ENCODE data around the gene SDC3. TPM values are rescaled to one million over a fixed set of nuclear protein-coding genes. Genes with fewer than 3 reads are reported as not detected.

SDC3 gene
- total RNA-seq, 2 experiments from 2014 or later, result not detected

DNA sequence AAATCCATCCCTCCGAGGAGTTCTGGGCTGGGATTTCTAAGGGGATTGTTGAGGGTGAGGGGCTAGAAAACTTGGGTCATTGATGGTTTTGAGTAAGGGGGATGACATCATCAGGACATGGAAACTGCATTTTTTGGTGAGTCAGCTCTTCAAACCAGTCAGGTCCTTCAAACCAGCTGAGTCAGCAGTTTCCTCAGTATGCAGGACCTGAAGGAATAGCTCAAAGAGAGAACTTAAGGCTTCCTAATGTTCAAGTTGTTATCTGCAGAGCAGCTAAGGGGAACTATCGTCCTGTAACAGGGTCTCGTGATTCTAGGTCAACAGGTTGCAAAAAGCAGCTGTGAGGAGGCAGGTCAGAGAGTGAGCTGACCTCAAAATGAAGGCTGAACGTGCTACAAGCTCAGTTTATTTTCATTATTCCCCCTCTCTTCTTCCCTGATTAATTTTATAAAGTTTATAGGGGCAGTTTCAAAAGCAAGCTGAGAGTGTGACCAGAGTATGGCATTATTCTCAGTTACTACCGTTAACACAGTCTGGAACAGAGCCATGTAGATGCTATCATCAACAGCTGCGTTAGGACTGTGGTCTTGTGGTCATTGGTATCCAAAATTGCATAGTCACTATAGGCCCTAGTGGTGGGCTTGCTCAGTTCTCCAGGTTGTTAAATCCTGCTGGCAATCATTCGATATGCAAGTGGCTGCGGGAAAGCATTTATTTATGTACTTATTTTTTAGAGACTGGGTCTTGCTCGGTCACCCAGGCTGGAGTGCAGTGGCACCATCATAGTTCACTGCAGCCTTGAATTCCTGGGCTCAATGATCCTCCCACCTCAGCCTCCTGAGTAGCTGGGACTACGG lies 10.7 kb upstream of the SDC3 start:
- no peak for DNase-seq
- no peaks in the 10 kb centered on the region for H3K36me3 Mint-ChIP-seq (ENCODE audit: low read depth)
- POLR2A ChIA-PET, result interaction anchor here (0.6 kb wide), 1 partner anchor 117 kb away, joined by 3 read pairs; no protein-coding TSS in a partner anchor
- H3K27me3 Mint-ChIP-seq, result peaks cover 6% of the 10 kb centered on the region
- H3K27ac Mint-ChIP-seq, result no peak overlapping the region
- peaks cover 5% of the 10 kb centered on the region for H3K4me1 Mint-ChIP-seq
- no peaks in the 10 kb centered on the region for H3K9me3 Mint-ChIP-seq
- no peak overlapping the region for H3K4me3 Mint-ChIP-seq
- CTCF ChIA-PET, result interaction anchor here (0.7 to 3.0 kb wide), 5 partner anchors 8 to 140 kb away, joined by 3 to 11 read pairs (median 6); no protein-coding TSS in a partner anchor

DNA sequence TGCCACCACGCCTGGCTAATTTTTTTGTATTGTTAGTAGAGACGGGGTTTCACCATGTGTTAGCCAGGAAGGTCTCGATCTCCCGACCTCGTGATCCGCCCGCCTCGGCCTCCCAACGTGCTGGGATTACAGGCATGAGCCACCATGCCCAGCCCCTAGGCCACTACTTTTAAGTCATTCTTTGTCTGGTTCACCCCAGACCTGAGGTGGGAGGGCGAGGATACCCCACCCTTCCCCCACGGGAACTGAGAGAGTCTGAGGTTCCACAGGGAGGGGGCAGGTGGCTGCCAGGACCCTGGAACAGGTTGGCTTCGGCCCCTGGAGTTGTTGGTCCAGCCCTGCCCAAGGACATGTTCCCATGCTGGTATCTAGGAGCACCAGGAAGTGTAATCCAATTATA lies 7.7 kb upstream of the SDC3 start:
- peaks cover 3% of the 10 kb centered on the region for H3K27me3 Mint-ChIP-seq
- no peaks in the 10 kb centered on the region for H3K36me3 Mint-ChIP-seq (ENCODE audit: low read depth)
- peaks cover 12% of the 10 kb centered on the region for H3K4me1 Mint-ChIP-seq
- DNase-seq, result no peak
- no peak overlapping the region for H3K27ac Mint-ChIP-seq
- H3K4me3 Mint-ChIP-seq, result no peak overlapping the region
- ChIA-PET POLR2A (no interaction called here), CTCF (interaction anchor here (9.6 kb wide), 1 partner anchor 115 kb away, joined by 110 read pairs; no protein-coding TSS in a partner anchor)
- no peaks in the 10 kb centered on the region for H3K9me3 Mint-ChIP-seq

DNA sequence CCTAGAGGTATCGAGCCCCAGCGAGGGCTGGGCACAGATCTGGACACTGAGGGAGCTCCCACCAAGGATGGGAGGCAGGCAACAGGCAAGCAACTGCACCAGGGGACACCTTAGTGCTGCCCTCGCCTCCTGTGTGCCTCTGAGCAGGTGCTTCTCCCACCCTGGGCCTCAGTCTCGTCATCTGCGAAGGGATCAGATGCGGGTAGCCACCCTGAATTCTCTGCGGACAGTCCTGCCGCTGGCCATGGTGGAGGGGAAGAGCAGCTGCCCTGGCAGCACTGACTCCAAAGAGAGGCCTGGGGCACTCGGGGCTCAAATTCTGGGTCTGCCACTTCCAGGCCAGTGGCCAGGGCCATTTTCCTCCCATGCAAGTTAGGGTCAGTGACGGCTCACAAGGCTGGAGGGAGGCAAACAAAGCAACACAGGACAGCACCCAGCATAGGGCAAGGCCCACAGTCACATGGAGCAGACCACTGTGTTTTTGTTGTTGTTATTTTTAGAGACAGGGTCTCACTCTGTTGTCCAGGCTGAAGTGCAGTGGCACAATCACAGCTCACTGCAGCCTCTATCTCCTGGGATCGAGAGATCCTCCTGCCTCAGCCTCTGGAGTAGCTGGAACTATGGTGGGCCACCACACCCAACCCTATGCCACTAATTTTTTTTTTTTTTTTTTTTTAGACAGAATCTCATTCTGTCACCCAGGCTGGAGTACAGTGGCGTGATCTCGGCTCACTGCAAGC lies 7.1 kb upstream of the SDC3 start:
- no peak for DNase-seq
- Mint-ChIP-seq H3K36me3 (ENCODE audit: low read depth) (no peaks in the 10 kb centered on the region), H3K27me3 (peaks cover 8% of the 10 kb centered on the region), H3K4me3 (no peak overlapping the region), H3K4me1 (peaks cover 12% of the 10 kb centered on the region), H3K9me3 (no peaks in the 10 kb centered on the region), H3K27ac (no peak overlapping the region)
- CTCF ChIA-PET, result interaction anchor here (1.5 to 9.6 kb wide), 3 partner anchors 114 to 136 kb away, joined by 4 to 110 read pairs (median 21); no protein-coding TSS in a partner anchor
- POLR2A ChIA-PET, result no interaction called here

DNA sequence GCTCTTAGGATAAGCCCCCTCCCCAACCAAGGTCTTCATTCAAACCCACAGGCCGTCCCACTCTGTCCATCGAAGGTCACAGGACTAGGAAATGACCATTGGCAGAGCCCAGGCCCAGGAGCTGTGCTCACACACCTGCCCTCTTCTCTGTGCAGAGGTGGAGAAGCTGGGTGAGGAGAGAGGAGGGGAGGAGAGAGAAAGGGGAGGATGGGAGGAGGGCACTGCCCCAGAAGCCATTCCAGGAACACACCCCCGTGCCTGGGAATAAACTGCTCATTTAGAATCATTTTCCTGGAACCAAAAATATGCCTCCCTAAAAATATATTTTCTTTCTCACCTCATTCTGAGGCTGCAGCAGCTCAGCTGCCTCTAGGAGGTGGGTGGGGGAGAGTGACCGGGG lies 6.4 kb upstream of the SDC3 start:
- no peak overlapping the region for H3K4me3 Mint-ChIP-seq
- H3K27ac Mint-ChIP-seq, result no peak overlapping the region
- no peaks in the 10 kb centered on the region for H3K36me3 Mint-ChIP-seq (ENCODE audit: low read depth)
- POLR2A ChIA-PET, result no interaction called here
- no peaks in the 10 kb centered on the region for H3K9me3 Mint-ChIP-seq
- CTCF ChIA-PET, result interaction anchor here (1.2 to 9.6 kb wide), 4 partner anchors 11 to 135 kb away, joined by 3 to 110 read pairs (median 12); no protein-coding TSS in a partner anchor
- DNase-seq, result no peak
- peaks cover 12% of the 10 kb centered on the region for H3K4me1 Mint-ChIP-seq
- peaks cover 15% of the 10 kb centered on the region for H3K27me3 Mint-ChIP-seq

DNA sequence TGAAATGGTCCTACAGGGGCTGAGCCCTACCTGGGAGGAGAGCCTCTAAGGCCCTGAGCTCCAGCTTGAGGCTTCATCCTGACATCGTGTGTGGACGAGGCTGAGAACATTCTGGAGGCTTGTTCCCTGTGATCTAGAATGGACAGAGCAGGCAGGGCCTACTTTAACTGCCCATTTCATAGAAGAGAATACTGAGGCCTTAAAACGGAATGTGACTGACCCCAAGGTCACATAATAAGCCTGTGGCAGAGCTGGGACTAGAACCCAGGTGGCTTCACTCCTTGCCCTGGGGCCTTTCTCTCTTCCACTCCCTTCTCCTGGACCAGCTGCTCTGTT lies 6.0 kb upstream of the SDC3 start:
- Mint-ChIP-seq H3K36me3 (ENCODE audit: low read depth) (no peaks in the 10 kb centered on the region), H3K4me1 (peaks cover 14% of the 10 kb centered on the region), H3K27me3 (peaks cover 16% of the 10 kb centered on the region), H3K9me3 (no peaks in the 10 kb centered on the region), H3K27ac (no peak overlapping the region), H3K4me3 (no peak overlapping the region)
- ChIA-PET POLR2A (no interaction called here), CTCF (interaction anchor here (1.1 to 9.6 kb wide), 5 partner anchors 8 to 135 kb away, joined by 3 to 110 read pairs (median 4); no protein-coding TSS in a partner anchor)
- no peak for DNase-seq

DNA sequence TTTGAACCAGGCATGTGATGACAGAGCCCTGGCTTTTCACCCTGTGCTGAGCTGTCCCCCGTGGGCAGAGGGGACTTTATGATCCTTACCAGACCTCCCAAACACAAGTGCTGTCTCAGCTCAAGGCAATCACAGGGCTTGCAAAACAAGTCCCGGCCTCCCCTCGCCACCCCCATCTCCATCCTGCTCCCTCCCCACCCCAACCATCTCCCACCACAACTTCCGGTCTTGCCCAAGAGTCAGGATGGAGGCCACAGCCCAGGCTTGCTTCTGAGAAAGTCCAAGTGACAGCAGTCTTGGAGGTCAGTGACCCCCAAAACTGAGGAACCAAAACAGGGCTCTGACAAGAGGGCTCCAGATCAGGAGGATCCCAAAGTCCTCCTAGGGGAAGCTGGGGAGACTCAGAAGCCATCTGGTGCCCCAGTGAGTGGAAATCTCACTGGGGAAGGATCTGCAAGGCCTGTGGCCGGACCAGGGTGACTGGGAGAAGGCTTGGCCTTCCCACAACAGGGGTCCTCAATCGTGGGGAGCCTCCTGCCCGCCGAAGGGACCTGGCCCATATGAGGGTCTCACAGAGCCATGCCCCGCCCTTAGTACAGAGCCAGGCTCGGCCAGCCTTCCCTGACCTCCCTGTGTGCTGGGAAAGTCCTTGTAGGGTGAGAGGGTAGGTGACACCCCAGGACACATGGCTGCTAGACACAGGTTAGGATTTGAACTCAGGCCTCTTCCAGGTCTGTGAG lies 4.5 kb upstream of the SDC3 start:
- Mint-ChIP-seq H3K4me1 (peaks cover 13% of the 10 kb centered on the region), H3K27ac (no peak overlapping the region), H3K9me3 (no peaks in the 10 kb centered on the region), H3K36me3 (ENCODE audit: low read depth) (no peaks in the 10 kb centered on the region), H3K27me3 (peaks cover 23% of the 10 kb centered on the region), H3K4me3 (no peak overlapping the region)
- ChIA-PET CTCF (interaction anchor here (0.8 to 9.6 kb wide), 7 partner anchors 16 to 194 kb away, joined by 3 to 110 read pairs (median 6); no protein-coding TSS in a partner anchor), POLR2A (interaction anchor here (1.3 kb wide), 1 partner anchor 111 kb away, joined by 4 read pairs; no protein-coding TSS in a partner anchor)
- DNase-seq, result no peak

DNA sequence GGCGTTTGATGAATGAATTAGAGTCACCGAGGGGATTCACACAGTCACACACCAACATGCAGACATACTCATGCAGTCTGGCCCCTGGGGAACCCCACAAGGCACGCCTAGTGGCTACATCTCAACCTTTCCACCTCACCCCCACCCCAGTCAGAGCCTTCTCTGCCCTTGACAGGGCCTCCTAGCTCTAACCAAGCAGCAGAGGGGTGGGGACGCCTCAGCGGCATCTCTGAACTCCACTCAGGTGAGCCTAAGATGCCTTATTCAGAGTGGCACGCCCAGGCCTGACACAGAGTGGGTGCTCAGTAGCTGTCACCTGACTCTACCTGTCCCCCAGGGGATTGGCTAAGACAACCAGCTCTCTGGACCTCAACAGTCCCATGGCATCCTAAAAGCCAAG lies 3.7 kb upstream of the SDC3 start:
- H3K27me3 Mint-ChIP-seq, result peaks cover 29% of the 10 kb centered on the region
- no peaks in the 10 kb centered on the region for H3K36me3 Mint-ChIP-seq (ENCODE audit: low read depth)
- no peak overlapping the region for H3K4me3 Mint-ChIP-seq
- H3K4me1 Mint-ChIP-seq, result peaks cover 19% of the 10 kb centered on the region
- no peak overlapping the region for H3K27ac Mint-ChIP-seq
- no peaks in the 10 kb centered on the region for H3K9me3 Mint-ChIP-seq
- CTCF ChIA-PET, result interaction anchor here (0.6 to 9.6 kb wide), 6 partner anchors 17 to 193 kb away, joined by 3 to 110 read pairs (median 14); no protein-coding TSS in a partner anchor
- POLR2A ChIA-PET, result interaction anchor here (1.3 kb wide), 1 partner anchor 110 kb away, joined by 4 read pairs; no protein-coding TSS in a partner anchor
- DNase-seq, result no peak

DNA sequence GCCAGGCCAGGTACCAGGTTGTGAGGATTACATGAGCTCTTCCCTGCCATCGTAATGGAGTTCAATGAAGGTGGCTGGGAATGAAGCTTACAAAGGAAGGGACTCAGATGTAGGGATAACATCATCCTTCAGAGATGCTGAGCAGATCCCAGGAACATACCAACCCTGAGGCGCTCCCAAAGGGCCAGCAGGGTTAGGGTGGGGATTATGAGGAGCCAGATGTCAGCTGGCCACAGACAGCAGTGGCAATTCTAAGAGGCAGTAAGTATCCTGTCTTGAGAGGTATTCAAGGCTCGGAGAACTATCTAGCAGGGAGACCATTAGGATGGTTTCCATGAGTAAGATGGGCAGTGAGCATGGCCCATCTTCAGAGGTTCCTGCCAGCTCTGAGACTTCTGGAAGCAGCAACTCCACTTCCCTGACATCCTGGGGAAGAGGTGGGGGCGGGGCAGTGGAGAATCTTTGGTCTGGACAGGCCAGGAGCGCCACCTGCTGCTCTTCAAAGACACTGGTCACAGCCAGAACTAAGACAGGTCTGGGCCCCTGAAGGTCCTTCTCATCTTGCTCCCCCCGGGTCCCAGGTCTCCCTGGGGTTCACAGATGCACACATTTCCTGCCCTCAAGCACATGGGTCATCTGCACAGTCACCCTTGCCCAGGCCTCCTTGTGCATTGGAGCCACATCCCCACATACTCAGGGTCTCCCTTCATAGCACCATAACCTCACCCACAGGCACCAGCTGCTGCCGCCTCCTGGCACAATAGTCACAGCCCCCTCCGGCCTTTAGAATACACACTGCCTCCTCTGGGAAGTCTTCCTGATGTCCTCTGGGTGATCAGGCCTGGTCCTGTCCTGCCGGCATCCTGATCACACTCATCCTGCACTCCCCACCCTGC lies 2.7 kb upstream of the SDC3 start:
- H3K4me1 Mint-ChIP-seq, result peaks cover 19% of the 10 kb centered on the region
- peak; percentile 62 for DNase-seq
- H3K4me3 Mint-ChIP-seq, result no peak overlapping the region
- no peak overlapping the region for H3K27ac Mint-ChIP-seq
- no peaks in the 10 kb centered on the region for H3K36me3 Mint-ChIP-seq (ENCODE audit: low read depth)
- POLR2A ChIA-PET, result interaction anchor here (1.1 to 1.3 kb wide), 2 partner anchors 109 to 110 kb away, joined by 4 to 7 read pairs; no protein-coding TSS in a partner anchor
- no peaks in the 10 kb centered on the region for H3K9me3 Mint-ChIP-seq
- H3K27me3 Mint-ChIP-seq, result peaks cover 34% of the 10 kb centered on the region
- CTCF ChIA-PET, result interaction anchor here (0.6 to 9.6 kb wide), 11 partner anchors 9 to 192 kb away, joined by 3 to 110 read pairs (median 7); no protein-coding TSS in a partner anchor

DNA sequence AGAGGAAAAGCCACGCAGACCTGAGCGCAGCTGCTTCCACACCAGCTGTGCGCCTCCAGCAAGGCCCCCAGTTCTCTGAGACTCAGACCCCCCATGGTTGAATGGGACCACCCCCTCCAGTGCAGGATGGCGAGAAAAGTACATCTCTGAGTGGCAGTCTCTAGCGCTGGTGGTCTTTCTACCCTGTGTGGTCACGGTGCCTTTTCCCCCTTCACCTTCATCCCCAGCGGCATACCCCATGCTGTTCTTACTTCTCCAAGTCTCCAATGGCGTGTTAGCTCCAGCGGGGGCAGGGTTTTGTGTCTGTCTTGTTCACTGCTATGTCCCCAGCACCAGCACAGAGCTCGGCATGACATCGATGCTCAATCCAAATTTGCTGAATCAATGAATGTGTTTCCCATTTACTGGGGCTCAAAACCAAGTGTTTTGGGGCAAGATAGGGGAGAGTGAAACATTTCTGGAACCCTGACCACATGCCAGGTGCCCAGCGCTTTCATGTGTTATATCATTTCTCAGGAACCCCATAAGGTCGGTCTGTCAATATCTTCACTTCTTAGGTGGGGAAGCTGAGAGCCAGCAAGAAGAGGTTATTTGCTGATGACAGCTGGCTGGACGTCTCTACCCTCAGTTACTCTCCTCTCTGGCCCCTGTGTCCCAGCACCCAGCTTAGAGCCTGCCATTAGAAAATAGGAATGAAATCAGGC lies 959 bp upstream of the SDC3 start:
- Mint-ChIP-seq H3K27me3 (peaks cover 48% of the 10 kb centered on the region), H3K4me1 (peaks cover 21% of the 10 kb centered on the region), H3K36me3 (ENCODE audit: low read depth) (no peaks in the 10 kb centered on the region), H3K4me3 (peak overlapping the region; percentile 51), H3K9me3 (no peaks in the 10 kb centered on the region), H3K27ac (no peak overlapping the region)
- ChIA-PET POLR2A (no interaction called here), CTCF (interaction anchor here (0.8 to 9.6 kb wide), 4 partner anchors 25 to 190 kb away, joined by 3 to 110 read pairs (median 12); no protein-coding TSS in a partner anchor)
- DNase-seq, result no peak

DNA sequence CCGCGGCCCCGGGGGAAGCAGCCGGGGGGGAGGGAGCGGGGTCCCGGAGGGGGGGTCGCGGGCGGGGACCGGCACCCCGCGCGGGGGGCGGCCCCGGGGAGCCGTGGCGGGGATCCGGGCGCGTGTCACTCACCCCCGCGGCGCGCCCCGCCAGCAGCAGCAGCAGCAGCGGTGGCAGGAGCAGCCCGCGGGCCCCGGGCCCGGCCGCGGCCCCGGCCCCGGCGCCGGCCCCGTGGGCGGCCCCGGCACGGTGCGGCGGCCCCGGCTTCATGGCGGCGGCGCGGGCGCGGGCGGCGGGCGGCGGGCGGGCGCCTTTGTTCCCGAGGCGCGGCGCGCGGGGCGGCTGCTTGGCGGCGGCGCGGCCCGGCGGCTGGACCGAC lies 252 bp downstream of the SDC3 start:
- Mint-ChIP-seq H3K36me3 (ENCODE audit: low read depth) (no peaks in the 10 kb centered on the region), H3K9me3 (no peaks in the 10 kb centered on the region), H3K4me1 (peaks cover 21% of the 10 kb centered on the region), H3K27ac (no peak overlapping the region), H3K27me3 (peaks cover 52% of the 10 kb centered on the region), H3K4me3 (no peak overlapping the region)
- DNase-seq, result no peak
- ChIA-PET POLR2A (no interaction called here), CTCF (no interaction called here)

DNA sequence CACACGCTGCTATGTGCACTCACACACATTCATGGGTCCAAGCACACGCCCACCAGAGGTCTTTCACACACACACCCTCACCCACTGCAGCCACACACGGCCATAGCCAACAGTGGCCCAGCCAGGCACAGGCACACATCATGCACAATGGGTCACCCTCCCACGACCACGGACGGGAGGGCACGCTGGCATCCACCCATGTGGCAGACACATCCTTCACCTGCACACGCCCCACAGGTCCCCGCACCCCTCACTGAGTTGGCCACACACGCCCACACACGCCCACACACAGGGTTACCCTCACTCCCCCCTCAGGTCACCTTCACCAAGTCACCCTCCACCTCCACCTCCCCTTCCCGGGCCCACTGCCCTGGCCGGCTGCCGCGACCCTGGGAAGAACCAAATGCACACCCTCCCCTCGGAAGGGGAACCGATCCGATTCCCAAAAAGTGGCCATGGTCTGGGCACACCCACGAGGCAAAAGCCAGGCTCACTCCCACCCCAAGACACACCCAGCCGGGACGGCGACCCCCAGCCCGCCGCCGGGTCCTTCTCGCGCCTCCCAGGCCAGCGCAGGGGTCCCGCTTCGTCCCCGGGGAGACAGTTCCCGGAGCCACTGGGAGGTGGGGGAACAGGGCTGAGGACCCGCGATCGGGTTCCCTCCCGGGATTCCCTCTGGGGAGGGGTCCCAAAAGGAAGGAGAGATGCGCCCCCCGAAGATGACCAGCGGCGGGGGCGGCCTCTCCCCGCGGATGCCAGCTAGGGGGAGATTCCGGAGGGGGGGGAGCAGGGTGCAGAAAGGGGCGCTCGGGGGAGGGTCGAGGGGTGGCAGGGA lies 860 bp downstream of the SDC3 start:
- H3K4me3 Mint-ChIP-seq, result peak overlapping the region; percentile 64
- peaks cover 55% of the 10 kb centered on the region for H3K27me3 Mint-ChIP-seq
- no peaks in the 10 kb centered on the region for H3K36me3 Mint-ChIP-seq (ENCODE audit: low read depth)
- H3K27ac Mint-ChIP-seq, result no peak overlapping the region
- peaks cover 16% of the 10 kb centered on the region for H3K4me1 Mint-ChIP-seq
- POLR2A ChIA-PET, result no interaction called here
- DNase-seq, result no peak
- no peaks in the 10 kb centered on the region for H3K9me3 Mint-ChIP-seq
- CTCF ChIA-PET, result interaction anchor here (1.2 kb wide), 1 partner anchor 102 kb away, joined by 3 read pairs; no protein-coding TSS in a partner anchor

All from activated CD4-positive, alpha-beta memory T cell treated with anti-CD3 and anti-CD28 coated beads, Interleukin-2, amount 10 ng/mL, durations not matched to agents 7 days and 5 days (primary cell).